HG03097 (cell line): ENCODE data around the gene ST3GAL4.

Experiments used
- ATAC-seq: cut with Tn5 transposase; IDR thresholded peaks from one replicate; pipeline ENCODE4 v1.9.1; 2021; ENCODE audit not compliant: unreplicated experiment, low FRiP score

ST3GAL4 gene

GRCh38 chr11:126328938-126329643, 26.4 kb upstream of the ST3GAL4 start:
- no peak for ATAC-seq

DNA sequence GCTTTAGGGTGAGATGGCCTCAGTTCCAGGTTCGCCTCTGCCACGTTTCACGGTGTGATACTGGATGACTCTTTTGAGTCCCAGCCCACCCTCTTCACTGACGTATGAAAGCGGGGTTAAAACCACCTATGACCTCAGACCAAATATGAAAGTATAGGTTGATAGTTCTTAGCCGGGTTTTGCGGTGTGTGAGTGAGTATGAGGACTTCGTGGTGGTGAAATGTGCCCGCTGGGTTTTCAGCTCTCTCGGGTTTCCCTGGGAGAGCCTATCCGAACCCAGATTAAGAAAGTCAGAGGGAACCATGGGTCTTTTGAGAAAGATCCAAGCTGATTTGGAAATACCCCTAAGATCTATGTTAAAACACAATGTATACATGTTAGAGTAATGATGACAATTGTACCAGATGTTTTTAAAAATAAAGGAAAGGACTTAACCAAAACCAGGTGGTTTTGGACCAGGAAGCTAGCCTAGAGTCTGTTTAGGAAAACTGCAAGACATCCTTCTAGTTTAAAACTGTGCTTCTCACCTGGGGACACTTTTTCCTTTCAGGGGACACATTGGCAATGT, 25.8 kb upstream of the ST3GAL4 start:
- ATAC-seq, result no peak

DNA sequence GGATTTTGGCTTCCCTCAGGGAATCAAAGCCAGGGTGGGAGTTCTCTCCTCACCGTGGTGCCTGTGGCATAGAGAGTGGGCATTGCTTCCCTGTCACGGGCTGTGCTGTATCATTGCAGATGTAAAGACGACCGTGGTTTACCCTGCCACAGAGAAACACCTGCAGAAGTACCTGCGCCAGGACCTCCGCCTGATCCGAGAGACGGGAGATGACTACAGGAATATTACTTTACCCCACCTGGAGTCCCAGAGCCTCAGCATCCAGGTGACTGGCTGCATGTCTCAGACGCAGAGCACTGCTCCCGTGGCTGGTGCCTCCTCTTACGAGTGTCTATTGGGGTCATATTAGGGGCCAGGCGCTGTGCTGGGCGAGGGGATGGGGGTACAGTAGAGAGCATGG, 24.2 kb upstream of the ST3GAL4 start:
- ATAC-seq, result no peak

DNA sequence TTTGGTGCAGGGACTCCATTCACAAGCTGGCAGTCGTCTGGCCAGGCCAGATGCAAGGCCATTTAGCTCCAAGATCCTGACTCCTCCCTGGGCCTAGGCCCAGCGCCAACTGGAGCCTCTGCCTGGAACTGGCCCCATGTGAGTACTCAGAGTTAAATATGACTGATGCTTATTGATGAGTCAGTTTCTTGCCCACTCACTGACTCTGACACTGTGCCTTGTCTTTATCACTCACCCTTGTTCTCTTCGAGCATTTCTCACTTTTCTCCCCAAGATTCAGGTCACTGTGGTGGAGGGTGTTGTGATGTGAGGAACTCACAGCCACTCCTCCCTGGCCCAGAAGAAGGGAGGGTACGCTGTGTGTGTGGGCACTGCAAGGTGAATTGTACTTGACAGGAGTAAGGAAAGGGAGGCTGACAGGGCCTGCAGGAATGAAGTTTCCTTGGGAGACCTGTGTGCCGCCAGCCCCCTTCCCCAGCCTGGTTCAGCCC, 23.2 kb upstream of the ST3GAL4 start:
- no peak for ATAC-seq

DNA sequence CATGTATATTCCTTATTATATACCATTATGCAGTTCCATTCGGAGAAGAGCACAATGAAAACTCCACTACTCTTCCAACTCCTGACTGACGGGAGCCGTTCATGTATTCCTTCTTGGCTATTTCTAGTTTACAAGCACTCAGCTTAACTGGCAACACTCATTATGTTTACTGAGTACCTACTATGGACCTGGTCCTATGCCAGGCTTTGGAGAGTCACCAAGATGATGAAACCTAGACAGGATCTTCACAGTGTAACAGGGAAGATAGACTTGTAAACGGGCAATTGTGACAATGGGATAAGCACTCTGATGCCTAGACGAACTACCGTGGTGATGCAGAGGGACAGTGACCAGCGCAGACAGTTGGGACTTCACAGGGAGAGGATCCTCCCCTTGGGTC, 22.3 kb upstream of the ST3GAL4 start:
- ATAC-seq, result no peak

GRCh38 chr11:126334659-126335462, 20.6 kb upstream of the ST3GAL4 start:
- no peak for ATAC-seq

- no peak for ATAC-seq
Measured at GRCh38 chr11:126335463-126335760, 20.1 kb upstream of the ST3GAL4 start.

GRCh38 chr11:126336138-126336541, 19.3 kb upstream of the ST3GAL4 start:
- ATAC-seq, result no peak

DNA sequence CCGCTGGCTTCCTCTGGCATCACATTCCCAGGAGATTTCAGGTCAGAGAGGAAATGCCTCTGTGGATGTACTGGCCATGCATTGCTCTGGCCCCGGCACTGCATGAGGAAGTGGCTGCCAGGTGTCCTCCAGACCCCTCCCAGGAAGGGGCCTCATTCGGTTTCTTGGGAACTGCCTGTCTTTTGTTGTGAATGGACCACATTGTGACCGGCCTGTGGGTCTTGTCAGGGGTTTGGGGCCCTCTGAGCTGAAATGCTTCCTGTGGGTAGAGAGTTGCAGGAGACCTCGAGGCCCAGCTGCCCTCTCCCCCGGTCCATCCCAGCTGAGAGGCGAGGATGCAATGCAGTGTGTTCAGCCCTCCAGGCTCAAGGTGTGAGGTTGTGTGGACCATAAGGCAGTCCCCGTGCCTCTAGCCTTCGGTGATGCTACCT, 18.8 kb upstream of the ST3GAL4 start:
- ATAC-seq, result no peak

- ATAC-seq, result no peak
Measured at GRCh38 chr11:126337126-126337473, 18.4 kb upstream of the ST3GAL4 start.

DNA sequence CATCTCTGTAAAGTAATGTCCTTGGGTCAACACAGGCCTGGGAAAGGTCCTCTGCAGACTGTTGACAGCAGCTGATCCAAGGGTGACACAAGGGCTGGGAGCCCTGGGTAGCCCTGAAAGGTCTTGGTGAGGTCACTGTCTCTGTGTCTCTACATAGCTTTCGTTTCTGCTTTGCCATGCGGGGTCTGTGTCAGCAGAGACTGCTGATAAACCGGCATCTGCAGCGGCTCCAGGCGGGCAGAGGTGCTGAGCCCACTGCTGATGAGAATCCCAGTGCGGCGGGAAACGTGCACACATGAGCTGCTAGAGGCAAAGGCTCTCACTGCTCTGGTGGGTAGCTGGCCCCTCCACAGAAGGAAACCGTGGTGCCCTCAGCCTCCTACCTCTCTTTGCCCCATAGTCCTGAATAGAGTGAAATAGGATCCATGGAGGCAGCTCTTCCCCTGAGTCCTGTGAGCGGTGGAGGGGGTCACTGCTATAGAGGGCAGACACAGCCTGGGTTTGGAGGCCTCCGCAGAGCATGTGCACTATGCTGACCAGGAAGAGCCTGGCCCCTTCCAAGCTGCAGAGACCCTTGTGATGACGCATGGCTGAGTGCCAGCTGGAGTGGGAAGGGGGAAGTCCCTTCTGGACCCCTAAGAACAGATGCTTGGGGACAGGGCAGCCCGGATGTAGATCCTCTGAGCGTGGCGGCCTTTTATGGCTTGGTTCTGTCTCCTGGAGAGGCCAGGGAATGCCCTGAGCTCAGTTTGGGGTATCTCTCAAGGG, 17.8 kb upstream of the ST3GAL4 start:
- ATAC-seq, result no peak

GRCh38 chr11:126338346-126339055, 17.0 kb upstream of the ST3GAL4 start:
- no peak for ATAC-seq

DNA sequence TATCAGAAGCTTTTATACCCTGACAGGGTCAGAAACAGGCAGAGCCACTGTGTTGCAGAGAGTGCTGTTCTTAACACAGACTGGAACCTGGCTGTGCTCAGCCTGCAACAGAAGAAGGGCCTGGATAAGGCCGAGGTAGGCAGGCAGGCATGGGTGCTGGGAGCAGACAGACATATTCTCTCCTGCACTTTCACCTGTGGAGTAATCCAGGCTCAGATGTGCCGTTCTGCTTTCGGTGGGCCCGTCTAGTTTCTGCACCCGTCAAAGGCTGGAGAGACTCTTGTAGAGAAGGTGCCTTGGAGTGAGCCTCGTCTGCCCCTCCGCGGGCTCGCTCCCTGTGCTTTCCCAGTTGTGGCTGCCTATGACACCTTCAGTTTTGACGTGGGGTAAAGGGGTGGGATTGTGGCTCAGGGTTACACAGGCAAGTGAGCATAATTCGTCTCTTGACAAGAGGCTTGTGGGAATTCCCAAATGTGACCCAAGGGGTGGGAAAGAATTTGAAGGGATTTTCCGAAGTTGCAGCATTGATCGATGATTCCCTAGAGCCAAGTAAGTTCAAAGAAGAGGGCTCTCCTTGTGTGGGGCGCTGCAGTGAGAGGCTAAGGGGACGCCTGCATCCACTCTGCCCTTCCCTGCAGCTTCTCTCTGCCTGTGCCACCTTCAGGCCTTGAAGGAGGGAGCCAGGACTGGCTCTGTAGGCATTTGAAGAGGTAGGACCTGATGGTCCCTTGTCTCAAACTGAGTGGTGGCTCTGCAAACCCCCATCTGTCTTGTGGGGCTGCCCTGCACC, 16.2 kb upstream of the ST3GAL4 start:
- ATAC-seq, result no peak

- no peak for ATAC-seq
Measured at GRCh38 chr11:126339863-126340434, 15.5 kb upstream of the ST3GAL4 start.

DNA sequence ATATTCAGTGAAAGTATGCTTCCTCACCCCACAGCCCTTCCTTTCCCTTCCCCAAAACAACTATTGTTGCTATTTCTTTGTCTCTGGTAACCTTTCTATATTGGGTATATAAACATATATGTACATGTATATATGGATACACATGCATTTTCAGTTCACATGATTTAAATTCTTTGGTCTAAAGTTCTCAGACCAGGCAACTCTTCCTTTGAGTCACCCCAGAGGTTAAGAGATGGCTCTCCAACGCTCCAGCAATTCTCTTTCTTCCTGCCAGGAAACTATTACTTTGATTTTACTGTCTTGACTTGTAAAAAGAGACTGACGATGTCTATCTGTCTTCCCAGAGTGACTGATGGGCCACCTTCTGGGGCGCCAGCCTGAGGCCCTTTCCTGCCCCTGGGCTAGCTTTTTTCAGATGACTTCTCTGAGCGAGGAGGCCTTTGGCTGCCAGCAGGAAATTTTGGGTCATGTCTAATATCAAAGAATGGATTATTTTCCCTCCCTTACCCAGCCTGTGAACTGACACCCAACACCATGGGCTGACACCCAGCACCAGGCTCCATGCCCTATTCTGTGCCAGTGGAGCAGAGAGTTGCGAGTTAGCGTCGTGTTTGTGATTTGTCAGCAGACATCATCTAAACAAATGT, 14.4 kb upstream of the ST3GAL4 start:
- no peak for ATAC-seq

DNA sequence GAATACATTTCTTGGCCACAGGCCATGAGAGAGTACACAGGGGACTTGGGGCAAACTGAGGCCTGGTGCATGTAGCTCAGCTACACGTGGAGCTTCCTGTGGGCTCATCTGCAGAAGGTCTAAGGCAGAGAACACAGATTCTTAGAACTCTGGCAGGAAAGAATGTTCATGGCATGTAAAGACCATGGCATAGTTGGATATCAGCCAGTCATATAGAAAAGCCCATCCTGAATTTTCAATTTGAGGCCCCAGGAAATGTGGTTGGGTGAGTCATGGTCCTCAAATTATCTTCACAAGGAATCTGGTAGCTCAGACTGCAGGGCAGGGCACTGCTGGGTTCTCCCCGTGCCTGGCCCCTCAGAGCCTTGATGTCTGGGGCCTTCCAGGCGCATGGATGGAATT, 13.7 kb upstream of the ST3GAL4 start:
- no peak for ATAC-seq

GRCh38 chr11:126343051-126343450, 12.4 kb upstream of the ST3GAL4 start:
- no peak for ATAC-seq

GRCh38 chr11:126344141-126345080, 11.1 kb upstream of the ST3GAL4 start:
- no peak for ATAC-seq
